Upper lobe of right lung (tissue), 1 donor: ENCODE data around the gene AP1AR. TPM values are rescaled to one million over a fixed set of nuclear protein-coding genes. Genes with fewer than 3 reads are reported as not detected.
"Not testable (repeated sequence)": the region's sequence is repeated elsewhere in the genome, so short reads cannot be mapped to it uniquely, and the experiment has no call there.

Experiments used
- ATAC-seq: fragments of 200-7000 bp; cut with Tn5 transposase; one replicate; pipeline ENCODE4 v1.9.1; 2020; ENCODE audit warnings: mild to moderate bottlenecking, moderate library complexity
- DNase-seq: peaks from one replicate; pipeline ENCODE4 v3.0.0-alpha.2; 2020
- H3K27ac ChIP-seq: fragments of 200-600 bp; one replicate; pipeline ENCODE4 v1.8.0; 2022
- H3K27me3 ChIP-seq: fragments of 200-600 bp; one replicate; pipeline ENCODE4 v1.8.0; 2022; ENCODE audit warnings: mild to moderate bottlenecking
- H3K36me3 ChIP-seq: fragments of 200-600 bp; one replicate; pipeline ENCODE4 v1.8.0; 2022
- H3K4me1 ChIP-seq: fragments of 200-600 bp; one replicate; pipeline ENCODE4 v1.8.0; 2022
- H3K4me3 ChIP-seq: fragments of 200-600 bp; one replicate; pipeline ENCODE4 v1.8.0; 2022; ENCODE audit warnings: mild to moderate bottlenecking
- H3K9me3 ChIP-seq: fragments of 200-600 bp; one replicate; pipeline ENCODE4 v1.8.0; 2022
- CTCF ChIP-seq: fragments of 200-600 bp; IDR thresholded peaks from one replicate; pipeline ENCODE4 v1.8.0; 2022; ENCODE audit warnings: antibody characterized with exemption
- intact Hi-C: fragments of 100-400 bp; cut with DNase I; formaldehyde crosslinking; loops from one replicate; pipeline ENCODE4 v1.11.0; 2022
- total RNA-seq: library from RNA; stranded (reverse); fragmentation: NEBNext Ultra II Directional; extraction: Animal tissue kit (Norgen Biotek cat#: 25700); gene quantifications from one replicate; pipeline ENCODE4 v1.2.1, GENCODE V29; 2021
- donor health status: DM: no; HTN: yes; CAD: no; lungs with severe emphysema.

AP1AR gene
- total RNA-seq, 1 donor from 2014 or later = 16.6 TPM

GRCh38 chr4:112201915-112202505, 29.6 kb upstream of the AP1AR start:
- ATAC-seq = no peak
- Histone ChIP-seq H3K4me3 (no peak overlapping the region), H3K27me3 (no peaks in the 10 kb centered on the region), H3K36me3 (no peaks in the 10 kb centered on the region), H3K9me3 (no peaks in the 10 kb centered on the region), H3K27ac (no peak overlapping the region), H3K4me1 (no peaks in the 10 kb centered on the region)
- DNase-seq = no peak
- intact Hi-C loops = no loop called here
- TF ChIP-seq CTCF = no peak

GRCh38 chr4:112203593-112203992, 28.0 kb upstream of the AP1AR start:
- no peak for TF ChIP-seq CTCF
- no peak for DNase-seq
- intact Hi-C loops = no loop called here
- Histone ChIP-seq H3K4me1 (no peaks in the 10 kb centered on the region), H3K27ac (no peak overlapping the region), H3K9me3 (no peaks in the 10 kb centered on the region), H3K36me3 (no peaks in the 10 kb centered on the region), H3K27me3 (no peaks in the 10 kb centered on the region), H3K4me3 (no peak overlapping the region)
- no peak for ATAC-seq

- intact Hi-C loops = no loop called here
- H3K27me3 ChIP-seq = no peaks in the 10 kb centered on the region
- H3K36me3 ChIP-seq = no peaks in the 10 kb centered on the region
- ATAC-seq = no peak
- no peak for DNase-seq
- no peaks in the 10 kb centered on the region for H3K9me3 ChIP-seq
- no peak overlapping the region for H3K4me3 ChIP-seq
- TF ChIP-seq CTCF = no peak
- H3K27ac ChIP-seq = no peak overlapping the region
- H3K4me1 ChIP-seq = no peaks in the 10 kb centered on the region
Observed at GRCh38 chr4:112206431-112206830, 25.2 kb upstream of the AP1AR start.

GRCh38 chr4:112208137-112209095, 23.2 kb upstream of the AP1AR start:
- ATAC-seq, H3K27ac ChIP-seq, H3K4me3 ChIP-seq, H3K36me3 ChIP-seq, H3K27me3 ChIP-seq, H3K9me3 ChIP-seq, H3K4me1 ChIP-seq, intact Hi-C loops, DNase-seq: not testable (repeated sequence)

GRCh38 chr4:112210777-112211176, 20.8 kb upstream of the AP1AR start:
- no peaks in the 10 kb centered on the region for H3K4me1 ChIP-seq
- H3K4me3 ChIP-seq = no peak overlapping the region
- no peak for TF ChIP-seq CTCF
- H3K9me3 ChIP-seq = no peaks in the 10 kb centered on the region
- H3K36me3 ChIP-seq = no peaks in the 10 kb centered on the region
- DNase-seq = no peak
- intact Hi-C loops = no loop called here
- no peak for ATAC-seq
- H3K27ac ChIP-seq = no peak overlapping the region
- no peaks in the 10 kb centered on the region for H3K27me3 ChIP-seq

- Histone ChIP-seq H3K4me3 (no peak overlapping the region), H3K4me1 (no peaks in the 10 kb centered on the region), H3K36me3 (no peaks in the 10 kb centered on the region), H3K27ac (no peak overlapping the region), H3K27me3 (no peaks in the 10 kb centered on the region), H3K9me3 (no peaks in the 10 kb centered on the region)
- intact Hi-C loops = no loop called here
- no peak for ATAC-seq
- no peak for TF ChIP-seq CTCF
- no peak for DNase-seq
Observed at GRCh38 chr4:112213091-112213490, 18.5 kb upstream of the AP1AR start.
